Activated naive CD4-positive, alpha-beta T cell treated with anti-CD3 and anti-CD28 coated beads, Interleukin-2, amount 50 U/mL, for 24 hours (primary cell): Measurements from ENCODE around the gene HSD17B1.
"Not testable (repeated sequence)": the region's sequence is repeated elsewhere in the genome, so short reads cannot be mapped to it uniquely, and the experiment has no call there.

Experiments
- H3K27ac Mint-ChIP-seq: one replicate; pipeline ENCODE4 v1.8.0; 2021; ENCODE audit warnings: mild to moderate bottlenecking, mixed read lengths
- H3K27me3 Mint-ChIP-seq: one replicate; pipeline ENCODE4 v1.8.0; 2021; ENCODE audit warnings: mixed read lengths
- H3K36me3 Mint-ChIP-seq: one replicate; pipeline ENCODE4 v1.8.0; 2021; ENCODE audit warnings: mixed read lengths
- H3K4me1 Mint-ChIP-seq: one replicate; pipeline ENCODE4 v1.8.0; 2021; ENCODE audit warnings: mixed read lengths
- H3K4me3 Mint-ChIP-seq: one replicate; pipeline ENCODE4 v1.8.0; 2021; ENCODE audit warnings: mild to moderate bottlenecking, mixed read lengths
- H3K9me3 Mint-ChIP-seq: one replicate; pipeline ENCODE4 v1.8.0; 2021; ENCODE audit warnings: mixed read lengths

Gene HSD17B1

GRCh38 chr17:42553866-42554249, 1.1 kb downstream of the HSD17B1 start:
- H3K27me3 Mint-ChIP-seq, result no peaks in the 10 kb centered on the region
- H3K27ac Mint-ChIP-seq, result peak overlapping the region; percentile 79
- no peaks in the 10 kb centered on the region for H3K9me3 Mint-ChIP-seq
- peaks cover 24% of the 10 kb centered on the region for H3K4me1 Mint-ChIP-seq
- no peaks in the 10 kb centered on the region for H3K36me3 Mint-ChIP-seq
- peak overlapping the region; percentile 89 for H3K4me3 Mint-ChIP-seq

- peaks cover 20% of the 10 kb centered on the region for H3K4me1 Mint-ChIP-seq
- peak overlapping the region; percentile 89 for H3K4me3 Mint-ChIP-seq
- peak overlapping the region; percentile 79 for H3K27ac Mint-ChIP-seq
- H3K9me3 Mint-ChIP-seq, result no peaks in the 10 kb centered on the region
- no peaks in the 10 kb centered on the region for H3K27me3 Mint-ChIP-seq
- H3K36me3 Mint-ChIP-seq, result no peaks in the 10 kb centered on the region
Observed at GRCh38 chr17:42554250-42555121, 1.8 kb downstream of the HSD17B1 start.

- Mint-ChIP-seq H3K4me3 (peak overlapping the region; percentile 89), H3K27me3 (no peaks in the 10 kb centered on the region), H3K9me3 (no peaks in the 10 kb centered on the region), H3K27ac (peak overlapping the region; percentile 72), H3K36me3 (no peaks in the 10 kb centered on the region), H3K4me1 (peaks cover 20% of the 10 kb centered on the region)
Observed at GRCh38 chr17:42555122-42555622, 2.4 kb downstream of the HSD17B1 start.

- not testable (repeated sequence) for H3K9me3 Mint-ChIP-seq, H3K36me3 Mint-ChIP-seq, H3K27ac Mint-ChIP-seq, H3K27me3 Mint-ChIP-seq, H3K4me3 Mint-ChIP-seq
- peaks cover 15% of the 10 kb centered on the region for H3K4me1 Mint-ChIP-seq
Observed at GRCh38 chr17:42555961-42556617, 3.4 kb downstream of the HSD17B1 start.

- H3K27ac Mint-ChIP-seq, result no peak overlapping the region
- no peaks in the 10 kb centered on the region for H3K36me3 Mint-ChIP-seq
- no peaks in the 10 kb centered on the region for H3K27me3 Mint-ChIP-seq
- no peaks in the 10 kb centered on the region for H3K9me3 Mint-ChIP-seq
- no peak overlapping the region for H3K4me3 Mint-ChIP-seq
- peaks cover 34% of the 10 kb centered on the region for H3K4me1 Mint-ChIP-seq
Observed at GRCh38 chr17:42559075-42559474, 6.4 kb downstream of the HSD17B1 start.

GRCh38 chr17:42560246-42560645, 7.5 kb downstream of the HSD17B1 start:
- H3K27me3 Mint-ChIP-seq, result no peaks in the 10 kb centered on the region
- no peak overlapping the region for H3K4me3 Mint-ChIP-seq
- no peaks in the 10 kb centered on the region for H3K36me3 Mint-ChIP-seq
- peaks cover 29% of the 10 kb centered on the region for H3K4me1 Mint-ChIP-seq
- no peak overlapping the region for H3K27ac Mint-ChIP-seq
- no peaks in the 10 kb centered on the region for H3K9me3 Mint-ChIP-seq

- H3K4me3 Mint-ChIP-seq, result peak within 1 kb of the TSS; percentile 95
- H3K9me3 Mint-ChIP-seq, result no peaks in the 10 kb centered on the region
- peak within 1 kb of the TSS; percentile 95 for H3K27ac Mint-ChIP-seq
- peaks cover 27% of the 10 kb centered on the region for H3K4me1 Mint-ChIP-seq
- H3K27me3 Mint-ChIP-seq, result no peaks in the 10 kb centered on the region
- no peaks in the 10 kb centered on the region for H3K36me3 Mint-ChIP-seq
Observed at GRCh38 chr17:42561897-42562387, 9.2 kb downstream of the HSD17B1 start, which contains the start of gene COASY. COASY (plus strand) TSS chr17:42562148; CDS start chr17:42562623, 475 bp downstream.

- Mint-ChIP-seq H3K36me3 (no peaks in the 10 kb centered on the region), H3K4me1 (peaks cover 24% of the 10 kb centered on the region), H3K27me3 (no peaks in the 10 kb centered on the region), H3K27ac (peak overlapping the region; percentile 95), H3K4me3 (peak overlapping the region; percentile 95), H3K9me3 (no peaks in the 10 kb centered on the region)
Observed at GRCh38 chr17:42562388-42563142, 9.8 kb downstream of the HSD17B1 start.

GRCh38 chr17:42563143-42563509, 10.4 kb downstream of the HSD17B1 start:
- Mint-ChIP-seq H3K9me3 (no peaks in the 10 kb centered on the region), H3K4me3 (peak overlapping the region; percentile 95), H3K4me1 (peaks cover 28% of the 10 kb centered on the region), H3K27me3 (no peaks in the 10 kb centered on the region), H3K36me3 (peaks cover 2% of the 10 kb centered on the region), H3K27ac (no peak overlapping the region)

- no peaks in the 10 kb centered on the region for H3K9me3 Mint-ChIP-seq
- no peaks in the 10 kb centered on the region for H3K27me3 Mint-ChIP-seq
- H3K27ac Mint-ChIP-seq, result peak overlapping the region; percentile 94
- peak overlapping the region; percentile 95 for H3K4me3 Mint-ChIP-seq
- H3K4me1 Mint-ChIP-seq, result peaks cover 31% of the 10 kb centered on the region
- peaks cover 2% of the 10 kb centered on the region for H3K36me3 Mint-ChIP-seq
Observed at GRCh38 chr17:42563543-42563942, 10.8 kb downstream of the HSD17B1 start.

GRCh38 chr17:42563950-42564349, 11.2 kb downstream of the HSD17B1 start:
- no peaks in the 10 kb centered on the region for H3K9me3 Mint-ChIP-seq
- H3K27ac Mint-ChIP-seq, result peak overlapping the region; percentile 94
- H3K36me3 Mint-ChIP-seq, result peaks cover 2% of the 10 kb centered on the region
- no peaks in the 10 kb centered on the region for H3K27me3 Mint-ChIP-seq
- H3K4me3 Mint-ChIP-seq, result peak overlapping the region; percentile 95
- H3K4me1 Mint-ChIP-seq, result peaks cover 35% of the 10 kb centered on the region

GRCh38 chr17:42564815-42565522, 12.2 kb downstream of the HSD17B1 start:
- Mint-ChIP-seq H3K4me3 (peak overlapping the region; percentile 11), H3K9me3 (no peaks in the 10 kb centered on the region), H3K36me3 (peaks cover 6% of the 10 kb centered on the region), H3K27ac (peak overlapping the region; percentile 62), H3K27me3 (no peaks in the 10 kb centered on the region), H3K4me1 (peaks cover 40% of the 10 kb centered on the region)

- H3K4me1 Mint-ChIP-seq, result peaks cover 40% of the 10 kb centered on the region
- H3K27me3 Mint-ChIP-seq, result no peaks in the 10 kb centered on the region
- no peak overlapping the region for H3K27ac Mint-ChIP-seq
- H3K4me3 Mint-ChIP-seq, result peak overlapping the region; percentile 97
- H3K9me3 Mint-ChIP-seq, result no peaks in the 10 kb centered on the region
- H3K36me3 Mint-ChIP-seq, result peaks cover 6% of the 10 kb centered on the region
Observed at GRCh38 chr17:42565523-42566214, 12.9 kb downstream of the HSD17B1 start.

GRCh38 chr17:42566215-42566882, 13.6 kb downstream of the HSD17B1 start:
- Mint-ChIP-seq H3K27ac (peak overlapping the region; percentile 82), H3K27me3 (no peaks in the 10 kb centered on the region), H3K4me3 (peak overlapping the region; percentile 97), H3K36me3 (peaks cover 11% of the 10 kb centered on the region), H3K4me1 (peaks cover 44% of the 10 kb centered on the region), H3K9me3 (no peaks in the 10 kb centered on the region)
